ENCODE measurements around the gene PRRC2B.
A peak's percentile ranks its signal among the peaks of the same experiment; 100 is the strongest.
"Not testable (repeated sequence)": the region's sequence is repeated elsewhere in the genome, so short reads cannot be mapped to it uniquely, and the experiment has no call there.

The PRRC2B gene

DNA sequence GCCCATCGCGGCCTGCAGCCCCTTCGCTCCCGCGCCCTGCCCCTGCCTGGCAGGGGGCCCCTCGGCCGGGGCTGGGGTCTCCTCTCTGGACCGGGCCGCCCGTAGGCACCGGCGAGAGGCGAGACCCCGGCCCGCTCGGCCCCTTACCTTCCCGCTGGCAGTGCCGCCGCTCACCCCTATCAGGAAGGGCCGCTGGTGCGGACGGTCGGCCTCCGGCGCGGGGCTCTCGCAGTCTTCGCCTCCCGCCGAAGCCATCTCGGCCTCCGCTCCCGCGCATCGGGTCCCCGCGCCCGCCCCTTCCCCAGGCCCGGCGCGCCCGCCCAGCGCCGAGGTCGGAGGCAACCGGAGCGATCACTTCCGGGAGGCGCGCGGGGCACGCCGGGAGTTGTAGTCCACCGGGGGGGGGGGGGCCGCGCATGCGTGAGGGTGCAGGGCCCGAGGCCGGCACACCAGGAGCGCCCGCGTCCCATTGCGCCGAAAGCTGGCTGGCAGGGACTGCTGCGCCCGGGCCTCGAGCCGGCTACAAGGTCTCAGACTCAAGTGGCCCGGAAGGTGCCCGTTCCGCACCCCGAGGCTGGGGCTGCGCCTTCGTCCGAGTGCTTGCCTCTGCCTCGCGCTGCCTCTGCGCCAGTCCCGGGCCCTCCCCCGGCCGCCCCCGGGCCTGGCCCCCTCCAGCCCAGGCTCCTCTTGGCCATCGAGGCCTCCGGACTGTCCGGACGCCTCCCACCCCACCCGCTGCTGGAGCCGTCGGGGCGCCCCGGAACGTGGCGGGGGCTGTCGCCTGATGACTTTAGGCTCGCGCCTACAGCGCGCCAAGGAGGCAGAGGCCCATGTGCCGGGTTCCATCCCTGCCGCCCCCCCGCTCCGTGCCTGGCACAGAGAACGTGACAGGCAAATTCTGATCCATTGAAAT, 137.3 kb downstream of the PRRC2B start, which contains the start of gene UCK1:
Gene UCK1 (minus strand): TSS at position 344 of the 913 bp plus-strand sequence. CDS start 89 bp downstream, at position 255.
- DNase-seq (ENCODE audit: low read depth in 1 of 2, low spot score in 1 of 2) = peak; percentile 36 to 65

DNA sequence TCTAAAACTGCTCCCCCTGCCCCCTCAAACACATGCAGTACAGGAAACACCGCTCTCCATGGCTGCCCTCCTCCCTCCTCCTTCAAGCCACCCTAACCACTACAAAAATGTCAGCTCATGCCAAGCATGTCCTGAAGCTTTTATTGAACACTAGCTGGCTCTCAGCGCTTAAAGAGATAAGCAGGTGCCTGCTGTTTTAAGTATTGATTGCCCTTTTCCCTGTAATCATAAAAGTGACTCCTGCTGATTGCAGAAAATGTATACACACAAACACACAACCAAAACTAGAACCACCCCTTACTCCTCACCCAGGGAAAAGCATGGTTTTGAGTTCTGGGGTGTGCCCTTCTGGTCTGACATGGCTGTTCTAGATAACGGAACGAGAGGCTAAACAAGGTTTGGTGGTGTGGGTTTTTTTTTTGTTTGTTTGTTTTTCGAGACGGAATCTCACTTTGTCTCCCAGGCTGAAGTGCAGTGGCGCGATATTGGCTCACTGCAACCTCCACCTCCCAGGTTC, 140.9 kb downstream of the PRRC2B start:
- no peak for DNase-seq (ENCODE audit: low read depth in 1 of 2, low spot score in 1 of 2)

DNA sequence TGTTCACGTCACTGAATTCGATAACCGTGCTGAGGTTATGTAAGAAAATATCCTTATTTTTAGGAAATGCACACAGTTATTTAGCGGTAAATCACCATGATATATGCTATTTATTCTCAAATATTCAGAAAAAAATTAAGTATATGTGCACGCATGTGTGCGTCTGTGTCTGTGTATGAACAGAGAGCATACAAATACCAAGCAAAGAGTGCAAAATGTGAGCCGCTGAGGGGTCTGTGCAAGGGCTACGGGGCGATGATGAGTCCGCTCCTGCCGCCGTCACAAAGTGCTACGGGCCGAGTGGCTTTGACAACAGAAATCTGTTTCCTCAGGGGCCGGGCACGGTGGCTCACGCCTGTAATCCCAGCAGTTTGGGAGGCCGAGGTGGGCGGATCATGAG, 144.1 kb downstream of the PRRC2B start:
- no peak for DNase-seq (ENCODE audit: low read depth in 1 of 2, low spot score in 1 of 2)

DNA sequence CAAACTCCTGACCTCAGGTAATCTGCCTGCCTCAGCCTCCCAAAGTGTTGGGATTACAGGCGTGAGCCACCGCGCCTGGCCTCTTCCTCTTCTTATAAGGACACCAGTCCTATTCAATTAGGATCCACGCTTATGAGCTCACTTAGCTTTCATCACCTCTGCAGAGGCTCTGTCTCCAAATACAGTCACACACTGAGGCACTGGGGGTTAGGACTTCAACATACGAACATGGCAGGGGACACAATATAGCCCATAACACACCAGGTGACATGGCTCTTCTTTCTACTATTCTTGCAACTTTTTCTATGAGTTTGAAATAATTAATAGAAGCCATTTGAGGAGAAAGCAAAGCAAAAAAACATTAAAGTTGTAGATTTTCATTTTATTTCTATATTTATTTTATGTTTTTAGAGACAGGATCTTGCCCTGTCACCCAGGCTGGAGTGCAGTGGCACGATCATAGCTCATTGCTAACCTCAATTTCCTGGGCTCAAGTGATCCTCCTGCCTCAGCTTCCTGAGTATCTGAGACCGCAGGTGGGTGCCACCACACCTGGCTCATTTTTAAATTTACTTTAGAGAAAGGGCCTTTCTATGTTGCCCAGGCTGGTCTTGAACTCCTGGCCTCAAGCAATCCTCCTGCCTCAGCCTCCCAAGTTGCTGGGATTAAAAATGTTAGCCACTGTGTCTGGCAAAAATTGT, 145.5 kb downstream of the PRRC2B start:
- no peak for DNase-seq (ENCODE audit: low read depth in 1 of 2, low spot score in 1 of 2)

DNA sequence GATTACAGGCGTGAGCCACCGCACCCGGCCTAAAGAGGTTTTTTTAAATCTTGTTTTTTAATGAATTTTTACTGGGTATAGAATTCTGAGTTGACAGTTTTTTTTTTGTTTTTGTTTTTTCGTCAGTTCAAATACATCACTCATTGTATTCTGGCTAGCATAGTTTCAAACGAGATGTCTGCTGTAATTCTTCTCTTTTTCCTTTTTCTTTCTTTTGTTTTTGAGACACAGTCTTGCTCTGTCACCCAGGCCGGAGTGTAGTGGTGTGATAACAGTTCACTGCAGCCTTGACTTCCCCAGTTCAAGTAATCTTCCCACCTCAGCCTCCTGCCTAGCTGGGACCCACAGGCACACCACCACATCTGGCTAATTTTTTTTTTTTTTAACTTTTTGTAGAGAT, 149.3 kb downstream of the PRRC2B start:
- DNase-seq (ENCODE audit: low read depth in 1 of 2, low spot score in 1 of 2) = no peak

DNA sequence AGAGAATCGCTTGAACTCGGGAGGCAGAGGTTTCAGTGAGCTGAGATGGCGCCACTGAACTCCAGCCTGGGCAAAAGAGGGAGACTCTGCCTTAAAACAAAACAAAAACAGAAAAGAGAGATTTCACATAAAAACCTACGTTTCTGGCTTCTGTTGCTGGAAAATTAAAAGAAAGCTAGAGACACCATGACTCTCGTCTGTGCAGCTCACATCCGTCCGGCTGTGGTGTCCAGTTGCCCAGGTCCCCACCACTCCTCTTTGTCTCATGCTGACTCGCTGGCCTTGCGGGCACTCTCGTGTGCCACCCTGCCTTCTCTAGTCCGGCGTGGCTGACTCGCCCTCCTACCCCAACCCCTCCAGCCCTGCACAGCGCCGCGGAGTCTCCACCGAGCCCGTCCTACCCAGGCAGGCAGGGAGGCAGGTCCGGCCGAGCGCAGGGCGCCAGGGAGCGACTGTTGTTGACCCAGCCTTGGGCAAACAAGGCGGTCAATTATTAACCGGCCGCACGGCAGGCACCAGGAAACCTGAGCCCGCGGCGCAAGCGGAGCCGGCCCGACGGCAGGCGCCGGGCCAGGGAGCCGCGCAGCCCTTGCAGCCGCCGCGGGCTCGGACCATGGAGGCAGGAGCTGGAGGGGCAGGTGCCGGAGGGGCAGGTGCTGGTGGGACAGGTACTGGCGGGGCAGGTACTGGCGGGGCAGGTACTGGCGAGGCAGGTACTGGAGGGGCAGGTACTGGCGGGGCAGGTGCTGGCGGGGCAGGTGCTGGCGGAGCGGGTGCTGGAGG, 151.3 kb downstream of the PRRC2B start, which contains the start of gene PRRT1B:
Gene PRRT1B (plus strand): TSS at position 521 of the 783 bp plus-strand sequence. CDS start 93 bp downstream, at position 614.
- no peak for DNase-seq (ENCODE audit: low read depth in 1 of 2, low spot score in 1 of 2)

DNA sequence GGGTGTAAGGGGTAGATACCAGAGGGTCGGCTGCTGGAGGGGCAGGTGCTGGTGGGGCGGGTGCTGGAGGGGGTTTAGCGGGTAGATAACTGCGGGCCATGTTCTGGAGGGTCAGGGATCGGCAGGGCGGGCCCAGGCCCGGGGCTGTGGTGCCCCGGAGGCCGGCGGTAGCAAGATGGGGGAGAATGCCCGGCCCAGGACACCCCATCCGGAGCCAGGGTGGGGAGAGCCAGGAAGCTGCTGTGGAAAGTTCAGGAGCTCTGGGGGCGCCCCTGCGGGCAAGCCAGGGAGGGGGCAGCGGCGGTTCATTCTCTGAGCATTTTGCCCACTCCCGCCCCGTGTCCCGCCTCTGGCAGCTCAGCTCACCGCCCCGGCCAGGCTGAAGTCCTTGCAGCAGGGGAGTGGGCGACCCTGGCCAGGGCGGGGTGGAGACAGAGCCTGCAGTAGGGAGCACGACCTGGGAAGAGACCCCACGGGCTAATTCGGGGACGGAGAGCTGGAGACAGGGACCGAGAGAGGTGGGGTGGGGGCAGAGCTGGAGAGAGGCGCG, 152.0 kb downstream of the PRRC2B start:
- DNase-seq (ENCODE audit: low read depth in 1 of 2, low spot score in 1 of 2) = no peak

DNA sequence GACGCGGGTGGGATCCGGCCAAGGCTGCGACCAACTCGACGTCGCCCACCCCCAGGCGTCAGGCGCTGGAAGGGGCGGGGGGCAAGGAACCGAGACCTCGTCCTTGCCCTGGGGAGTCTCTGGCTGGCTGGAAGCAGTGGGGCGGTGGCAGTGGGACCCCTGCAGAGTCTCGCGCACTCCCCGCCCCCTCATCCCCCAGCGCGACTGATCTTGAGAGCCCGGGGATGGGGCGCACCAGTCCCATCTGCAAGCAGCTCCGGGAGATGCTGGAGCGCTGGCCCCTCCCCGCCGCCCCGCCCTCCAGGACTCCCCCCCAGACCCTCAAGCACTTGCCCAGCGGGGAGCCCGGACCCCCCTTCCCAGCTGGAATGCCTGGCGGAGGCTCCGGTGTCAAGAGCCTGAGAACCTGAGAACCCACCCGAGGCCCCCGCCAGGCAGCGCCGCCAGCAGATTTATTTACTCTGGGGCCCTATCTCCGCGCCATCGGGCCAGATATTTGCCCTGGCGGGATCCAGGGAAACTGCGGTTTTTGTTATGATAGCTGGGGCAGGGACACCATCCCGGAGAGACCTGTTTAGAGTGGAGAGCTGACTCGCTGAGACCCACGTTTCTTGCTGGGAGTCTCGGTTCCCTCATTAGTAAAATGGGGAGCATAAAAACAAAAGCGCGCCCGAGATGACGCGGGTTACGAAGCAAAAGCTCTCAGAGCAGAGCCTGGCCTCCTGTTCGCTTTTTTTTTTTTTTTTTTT, 152.6 kb downstream of the PRRC2B start:
- DNase-seq (ENCODE audit: low read depth in 1 of 2, low spot score in 1 of 2) = no peak

DNA sequence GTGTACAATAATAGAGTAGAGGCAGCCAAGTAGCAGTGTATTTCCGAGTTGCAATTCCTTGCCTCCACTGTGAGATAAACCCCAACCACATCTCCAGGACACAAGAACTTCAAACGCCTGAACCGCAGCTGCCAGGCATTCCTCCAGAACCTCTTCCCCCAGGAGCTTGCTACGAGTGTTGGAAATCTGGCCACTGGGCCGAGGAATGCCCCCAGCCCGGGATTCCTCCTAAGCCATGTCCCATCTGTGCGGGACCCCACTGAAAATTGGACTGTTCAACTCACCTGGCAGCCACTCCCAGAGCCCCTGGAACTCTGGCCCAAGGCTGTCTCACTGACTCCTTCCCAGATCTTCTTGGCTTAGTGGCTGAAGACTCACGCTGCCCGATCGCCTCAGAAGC, 155.3 kb downstream of the PRRC2B start:
- DNase-seq (ENCODE audit: low read depth in 1 of 2, low spot score in 1 of 2) = not testable (repeated sequence)
